K562 (cell line): ENCODE measurements around the gene CDC6. TPM values are rescaled to one million over a fixed set of nuclear protein-coding genes. Genes with fewer than 3 reads are reported as not detected.
A peak's percentile ranks its signal among the peaks of the same experiment; 100 is the strongest.

ENCODE experiments used
- ARHGAP35 ChIP-seq: fragments of 450-650 bp; IDR thresholded peaks from 2 replicates; pipeline ENCODE4 v1.6.1; 2018; ENCODE audit not compliant: partially characterized antibody
- ARID1B ChIP-seq: fragments of 450-650 bp; IDR thresholded peaks from 2 replicates; pipeline ENCODE4 v1.6.1; 2016; ENCODE audit warnings: antibody characterized with exemption, mild to moderate bottlenecking, inconsistent platforms
- ATF1 ChIP-seq, 2 experiments: fragments of 450-650 bp in 1 of 2; IDR thresholded peaks; 2 replicates each; pipeline ENCODE4 v1.6.1; 2016; ENCODE audit warnings: missing compliant biosample characterization in 1 of 2, missing genetic modification characterization in 1 of 2
- CBFA2T3 ChIP-seq: fragments of 450-650 bp; IDR thresholded peaks from 2 replicates; pipeline ENCODE4 v1.6.1; 2017
- CEBPB ChIP-seq: fragments of 450-650 bp; IDR thresholded peaks from 2 replicates; pipeline ENCODE4 v1.6.1; 2016; ENCODE audit warnings: missing genetic modification characterization, missing compliant biosample characterization
- CREM ChIP-seq: IDR thresholded peaks from 2 replicates; pipeline ENCODE4 v1.6.1; 2014; ENCODE audit warnings: antibody characterized with exemption, low read depth
- DPF2 ChIP-seq: fragments of 450-650 bp; IDR thresholded peaks from 2 replicates; pipeline ENCODE4 v1.6.1; 2016
- ETV1 ChIP-seq: fragments of 450-650 bp; conservative IDR thresholded peaks from 2 replicates; pipeline ENCODE4 v1.6.1; 2016; ENCODE audit warnings: missing genetic modification characterization, control low read depth, low read depth, missing compliant biosample characterization
- GABPA ChIP-seq: fragments of 200-800 bp; sonication (Bioruptor generic); conservative IDR thresholded peaks from 2 replicates; pipeline ENCODE4 v1.6.1; 2016; ENCODE audit warnings: low read depth, missing genetic modification characterization, missing compliant biosample characterization
- HIVEP1 ChIP-seq: fragments of 250-450 bp; sonication (Bioruptor Pico); IDR thresholded peaks from 2 replicates; pipeline ENCODE4 v1.4.0; 2020; ENCODE audit warnings: mild to moderate bottlenecking
- KLF16 ChIP-seq: IDR thresholded peaks from 2 replicates; pipeline ENCODE4 v1.6.1; 2016; ENCODE audit warnings: antibody characterized with exemption
- MEF2A ChIP-seq: IDR thresholded peaks from 2 replicates; pipeline ENCODE4 v1.6.1; 2011; ENCODE audit warnings: low read depth, mild to moderate bottlenecking, low read length, moderate library complexity; ENCODE audit not compliant: control insufficient read depth
- NUFIP1 ChIP-seq: fragments of 450-650 bp; IDR thresholded peaks from 2 replicates; pipeline ENCODE4 v1.6.1; 2018; ENCODE audit not compliant: partially characterized antibody
- PML ChIP-seq: IDR thresholded peaks from 2 replicates; pipeline ENCODE4 v1.6.1; 2012; ENCODE audit warnings: low read length, inconsistent platforms
- SMARCA4 ChIP-seq: fragments of 450-650 bp; IDR thresholded peaks from 2 replicates; pipeline ENCODE4 v1.6.1; 2016
- SPI1 ChIP-seq: IDR thresholded peaks from 2 replicates; pipeline ENCODE4 v1.6.1; 2011; ENCODE audit warnings: low read depth, low read length, control low read depth, borderline replicate concordance
- ZNF699 ChIP-seq: fragments of 250-450 bp; sonication (Bioruptor Pico); IDR thresholded peaks from 2 replicates; pipeline ENCODE4 v1.8.0; 2021; ENCODE audit warnings: mild to moderate bottlenecking, moderate library complexity; ENCODE audit not compliant: insufficient replicate concordance
- polyA plus RNA-seq, 8 experiments: library from polyadenylated mRNA; depleted of rRNA in 4 of 8; stranded (reverse) in 5 of 8; unstranded in 3 of 8; fragments of >200 nt; fragmentation: Nextera tagmentation in 2 of 8; fragmentation: Illumina TruSeq in 1 of 8; extraction: Ambion mirVana in 2 of 8; extraction: Trizol in 1 of 8; gene quantifications; 2 replicates each; pipeline versions ENCODE4 v1.2.1 to v1.2.3, GENCODE V29; 2011 to 2014; ENCODE audit warnings: inconsistent platforms in 1 of 8, missing spikeins in 1 of 8
- total RNA-seq, 7 experiments: library from RNA; depleted of rRNA in 6 of 7; stranded (reverse); fragments of >200 nt in 6 of 7; fragmentation: Illumina TruSeq in 2 of 7; extraction: Trizol in 2 of 7; gene quantifications; 2 replicates each; pipeline versions ENCODE4 v1.2.1 to v1.2.3, GENCODE V29; 2011 to 2021; ENCODE audit warnings: low replicate concordance in 1 of 7
- TF ChIP-seq, protein P1 (sequence below), 3 experiments: fragments of 200-800 bp in 1 of 3; fragments of 250-450 bp in 1 of 3; fragments of 450-650 bp in 1 of 3; sonication (Bioruptor Pico) in 1 of 3; sonication (Bioruptor generic) in 1 of 3; formaldehyde crosslinking in 1 of 3; IDR thresholded peaks; 2 replicates each; pipeline versions ENCODE4 v1.6.1 to v1.8.0; 2016 to 2022; ENCODE audit warnings: mild to moderate bottlenecking in 2 of 3, missing genetic modification characterization in 2 of 3, missing compliant biosample characterization in 1 of 3, moderate library complexity in 1 of 3
- TF ChIP-seq, protein P2 (sequence below): fragments of 450-650 bp; IDR thresholded peaks from 2 replicates; pipeline ENCODE4 v1.6.1; 2016; ENCODE audit warnings: missing biosample characterization, missing genetic modification characterization
- TF ChIP-seq, protein P3 (sequence below): fragments of 250-450 bp; sonication (Bioruptor Pico); IDR thresholded peaks from 2 replicates; pipeline ENCODE4 v1.5.0; 2022; ENCODE audit warnings: mild to moderate bottlenecking
- TF ChIP-seq, protein P4 (sequence below): fragments of 200-800 bp; sonication (Bioruptor generic); IDR thresholded peaks from 2 replicates; pipeline ENCODE4 v1.6.1; 2017; ENCODE audit warnings: missing genetic modification characterization, missing compliant biosample characterization

The CDC6 gene
- total and polyA plus RNA-seq, 9 of the 15 experiments (the other 6 are each of a cell fraction or from before 2014, with no cell fraction given): 29.6 to 141 (median 106) TPM

DNA sequence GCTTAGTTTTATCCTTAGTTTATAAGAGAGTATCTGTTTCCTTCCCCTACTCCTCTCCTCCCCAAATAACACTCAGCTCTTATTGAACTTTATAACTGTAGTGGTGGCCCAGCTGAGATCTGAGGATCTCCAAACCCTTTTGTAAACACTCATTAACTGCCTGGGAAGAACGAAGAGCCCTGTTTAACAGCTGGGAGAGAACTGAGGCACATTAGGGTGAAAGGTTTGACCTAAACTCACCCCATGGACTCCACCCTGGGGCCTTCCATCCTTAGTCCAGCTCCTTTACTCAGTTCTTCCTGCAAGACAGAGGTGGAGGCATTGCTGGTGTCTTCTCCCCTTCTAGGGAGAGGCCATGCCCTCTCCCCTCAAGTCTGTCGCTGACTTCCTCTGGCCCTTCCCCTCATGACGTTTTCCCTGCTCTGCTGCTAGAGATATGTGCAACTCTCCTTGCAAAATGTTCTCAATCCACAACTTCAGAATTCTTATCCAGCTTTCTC lies 20.1 kb downstream of the CDC6 start (continued):
- TF ChIP-seq ATF1 (CRISPR knock-in tag; IDR thresholded peaks at IDR 0.05): no peak
- TF ChIP-seq ATF1 (tag; IDR thresholded peaks at IDR 0.05): peak; percentile 69
- peak; percentile 53; the same call in 1 of the 2 replicates for TF ChIP-seq ARID1B
- TF ChIP-seq, protein P1, sequence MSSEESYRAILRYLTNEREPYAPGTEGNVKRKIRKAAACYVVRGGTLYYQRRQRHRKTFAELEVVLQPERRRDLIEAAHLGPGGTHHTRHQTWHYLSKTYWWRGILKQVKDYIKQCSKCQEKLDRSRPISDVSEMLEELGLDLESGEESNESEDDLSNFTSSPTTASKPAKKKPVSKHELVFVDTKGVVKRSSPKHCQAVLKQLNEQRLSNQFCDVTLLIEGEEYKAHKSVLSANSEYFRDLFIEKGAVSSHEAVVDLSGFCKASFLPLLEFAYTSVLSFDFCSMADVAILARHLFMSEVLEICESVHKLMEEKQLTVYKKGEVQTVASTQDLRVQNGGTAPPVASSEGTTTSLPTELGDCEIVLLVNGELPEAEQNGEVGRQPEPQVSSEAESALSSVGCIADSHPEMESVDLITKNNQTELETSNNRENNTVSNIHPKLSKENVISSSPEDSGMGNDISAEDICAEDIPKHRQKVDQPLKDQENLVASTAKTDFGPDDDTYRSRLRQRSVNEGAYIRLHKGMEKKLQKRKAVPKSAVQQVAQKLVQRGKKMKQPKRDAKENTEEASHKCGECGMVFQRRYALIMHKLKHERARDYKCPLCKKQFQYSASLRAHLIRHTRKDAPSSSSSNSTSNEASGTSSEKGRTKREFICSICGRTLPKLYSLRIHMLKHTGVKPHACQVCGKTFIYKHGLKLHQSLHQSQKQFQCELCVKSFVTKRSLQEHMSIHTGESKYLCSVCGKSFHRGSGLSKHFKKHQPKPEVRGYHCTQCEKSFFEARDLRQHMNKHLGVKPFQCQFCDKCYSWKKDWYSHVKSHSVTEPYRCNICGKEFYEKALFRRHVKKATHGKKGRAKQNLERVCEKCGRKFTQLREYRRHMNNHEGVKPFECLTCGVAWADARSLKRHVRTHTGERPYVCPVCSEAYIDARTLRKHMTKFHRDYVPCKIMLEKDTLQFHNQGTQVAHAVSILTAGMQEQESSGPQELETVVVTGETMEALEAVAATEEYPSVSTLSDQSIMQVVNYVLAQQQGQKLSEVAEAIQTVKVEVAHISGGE (CRISPR knock-in tag; IDR thresholded peaks at IDR 0.05): no peak
- peak; percentile 36 for TF ChIP-seq GABPA (tag)
- TF ChIP-seq DPF2: peak; percentile 35
- no peak for TF ChIP-seq NUFIP1
- peak; percentile 88 for TF ChIP-seq CREM
- TF ChIP-seq KLF16: no peak
- TF ChIP-seq SMARCA4: peak; percentile 39; the same call in 1 of the 2 replicates
- TF ChIP-seq CEBPB (tag): peak; percentile 29; the same call in 1 of the 2 replicates
- TF ChIP-seq MEF2A: no peak
- 0 out of 2 replicates have a peak, but pooled peaks have one; percentile 12 for TF ChIP-seq PML
- TF ChIP-seq ETV1 (tag): peak; percentile 66
- peak; percentile 13 for TF ChIP-seq ARHGAP35
- peak; percentile 55; the same call in 1 of the 2 replicates for TF ChIP-seq SPI1
- TF ChIP-seq, protein P2, sequence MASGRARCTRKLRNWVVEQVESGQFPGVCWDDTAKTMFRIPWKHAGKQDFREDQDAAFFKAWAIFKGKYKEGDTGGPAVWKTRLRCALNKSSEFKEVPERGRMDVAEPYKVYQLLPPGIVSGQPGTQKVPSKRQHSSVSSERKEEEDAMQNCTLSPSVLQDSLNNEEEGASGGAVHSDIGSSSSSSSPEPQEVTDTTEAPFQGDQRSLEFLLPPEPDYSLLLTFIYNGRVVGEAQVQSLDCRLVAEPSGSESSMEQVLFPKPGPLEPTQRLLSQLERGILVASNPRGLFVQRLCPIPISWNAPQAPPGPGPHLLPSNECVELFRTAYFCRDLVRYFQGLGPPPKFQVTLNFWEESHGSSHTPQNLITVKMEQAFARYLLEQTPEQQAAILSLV (tag): no peak
- TF ChIP-seq ZNF699: no peak
- TF ChIP-seq CBFA2T3: peak; percentile 55
- no peak for TF ChIP-seq HIVEP1 (CRISPR knock-in tag)
- TF ChIP-seq, protein P3, sequence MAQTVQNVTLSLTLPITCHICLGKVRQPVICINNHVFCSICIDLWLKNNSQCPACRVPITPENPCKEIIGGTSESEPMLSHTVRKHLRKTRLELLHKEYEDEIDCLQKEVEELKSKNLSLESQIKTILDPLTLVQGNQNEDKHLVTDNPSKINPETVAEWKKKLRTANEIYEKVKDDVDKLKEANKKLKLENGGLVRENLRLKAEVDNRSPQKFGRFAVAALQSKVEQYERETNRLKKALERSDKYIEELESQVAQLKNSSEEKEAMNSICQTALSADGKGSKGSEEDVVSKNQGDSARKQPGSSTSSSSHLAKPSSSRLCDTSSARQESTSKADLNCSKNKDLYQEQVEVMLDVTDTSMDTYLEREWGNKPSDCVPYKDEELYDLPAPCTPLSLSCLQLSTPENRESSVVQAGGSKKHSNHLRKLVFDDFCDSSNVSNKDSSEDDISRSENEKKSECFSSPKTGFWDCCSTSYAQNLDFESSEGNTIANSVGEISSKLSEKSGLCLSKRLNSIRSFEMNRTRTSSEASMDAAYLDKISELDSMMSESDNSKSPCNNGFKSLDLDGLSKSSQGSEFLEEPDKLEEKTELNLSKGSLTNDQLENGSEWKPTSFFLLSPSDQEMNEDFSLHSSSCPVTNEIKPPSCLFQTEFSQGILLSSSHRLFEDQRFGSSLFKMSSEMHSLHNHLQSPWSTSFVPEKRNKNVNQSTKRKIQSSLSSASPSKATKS (CRISPR knock-in tag): no peak
- TF ChIP-seq, protein P4, sequence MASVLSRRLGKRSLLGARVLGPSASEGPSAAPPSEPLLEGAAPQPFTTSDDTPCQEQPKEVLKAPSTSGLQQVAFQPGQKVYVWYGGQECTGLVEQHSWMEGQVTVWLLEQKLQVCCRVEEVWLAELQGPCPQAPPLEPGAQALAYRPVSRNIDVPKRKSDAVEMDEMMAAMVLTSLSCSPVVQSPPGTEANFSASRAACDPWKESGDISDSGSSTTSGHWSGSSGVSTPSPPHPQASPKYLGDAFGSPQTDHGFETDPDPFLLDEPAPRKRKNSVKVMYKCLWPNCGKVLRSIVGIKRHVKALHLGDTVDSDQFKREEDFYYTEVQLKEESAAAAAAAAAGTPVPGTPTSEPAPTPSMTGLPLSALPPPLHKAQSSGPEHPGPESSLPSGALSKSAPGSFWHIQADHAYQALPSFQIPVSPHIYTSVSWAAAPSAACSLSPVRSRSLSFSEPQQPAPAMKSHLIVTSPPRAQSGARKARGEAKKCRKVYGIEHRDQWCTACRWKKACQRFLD (CRISPR knock-in tag): 0 out of 2 replicates have a peak, but pooled peaks have one; percentile 30
